GM18867 (cell line): ENCODE results near the gene OCRL.

Experiments
- ATAC-seq: cut with Tn5 transposase; IDR thresholded peaks from one replicate; pipeline ENCODE4 v1.9.1; 2021; ENCODE audit warnings: mild to moderate bottlenecking, moderate library complexity; ENCODE audit not compliant: unreplicated experiment

The OCRL gene

DNA sequence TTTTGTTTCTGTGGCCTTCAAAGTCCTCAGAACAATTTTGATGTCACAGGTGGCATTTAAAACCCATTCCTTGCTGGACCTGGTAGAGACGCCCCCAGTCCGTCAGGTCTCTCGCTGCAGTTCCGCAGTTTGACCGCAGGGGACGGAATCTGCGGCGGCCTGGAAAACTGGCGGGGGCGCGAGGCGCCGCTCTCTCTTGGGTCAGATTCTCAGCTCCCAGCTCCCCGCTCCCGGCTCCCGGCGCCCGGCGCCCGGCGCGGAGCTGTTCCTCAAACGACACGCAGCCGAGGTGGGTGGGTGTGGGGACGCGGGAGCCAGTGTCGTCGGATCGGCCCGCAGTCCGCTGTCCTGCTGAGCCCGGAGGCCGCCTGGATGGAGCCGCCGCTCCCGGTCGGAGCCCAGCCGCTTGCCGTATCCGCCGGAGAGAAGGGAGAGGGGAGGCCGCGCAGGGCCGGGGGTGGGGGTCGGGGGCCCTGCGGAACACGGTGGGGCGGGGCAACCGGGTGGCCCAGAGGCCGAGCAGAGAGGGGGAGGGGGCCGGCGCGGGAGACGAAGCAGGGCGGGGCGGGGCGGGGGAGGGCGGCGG, at the start of gene OCRL:
Gene OCRL (plus strand): TSS at position 192 of the 586 bp plus-strand sequence. CDS start 181 bp downstream, at position 373.
- ATAC-seq: peak; percentile 98

DNA sequence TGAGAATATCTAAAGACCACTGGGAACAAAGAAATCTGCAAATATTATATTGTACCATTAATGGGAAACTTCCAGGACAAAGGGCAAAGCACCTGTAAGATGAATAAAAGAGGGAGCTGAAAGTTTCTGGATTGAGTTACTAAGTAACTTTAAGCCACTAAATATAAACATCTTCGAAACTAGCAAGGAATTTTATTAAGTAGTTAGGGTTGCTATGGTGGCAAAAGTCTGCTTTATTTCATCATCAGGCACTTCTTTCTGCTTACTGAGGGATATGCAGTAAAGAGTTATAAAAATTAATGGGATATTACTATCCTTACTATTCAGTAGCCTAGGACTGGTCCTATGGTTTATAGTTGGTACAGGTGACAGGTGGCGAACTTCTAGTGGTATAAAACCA, 49.7 kb upstream of the OCRL start:
- no peak for ATAC-seq

DNA sequence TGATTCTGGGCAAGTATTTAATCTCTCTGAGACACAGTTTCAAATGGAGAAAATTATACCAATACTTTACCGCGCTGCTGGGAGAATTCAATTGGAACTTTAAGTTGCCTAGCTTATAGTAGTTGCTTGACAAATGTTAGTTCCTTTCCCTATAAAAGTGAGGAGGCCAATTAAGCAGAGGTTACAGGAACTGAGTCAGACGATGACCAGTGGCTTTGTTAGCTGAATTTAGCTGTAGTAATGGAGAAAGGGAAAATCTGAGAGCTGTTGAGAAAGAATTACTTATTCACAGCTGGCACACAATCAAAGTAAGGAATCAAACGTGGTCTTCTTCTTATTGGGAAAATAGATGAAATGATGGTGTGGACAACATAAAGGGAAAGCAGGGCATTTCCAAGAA, 46.4 kb upstream of the OCRL start:
- no peak for ATAC-seq

DNA sequence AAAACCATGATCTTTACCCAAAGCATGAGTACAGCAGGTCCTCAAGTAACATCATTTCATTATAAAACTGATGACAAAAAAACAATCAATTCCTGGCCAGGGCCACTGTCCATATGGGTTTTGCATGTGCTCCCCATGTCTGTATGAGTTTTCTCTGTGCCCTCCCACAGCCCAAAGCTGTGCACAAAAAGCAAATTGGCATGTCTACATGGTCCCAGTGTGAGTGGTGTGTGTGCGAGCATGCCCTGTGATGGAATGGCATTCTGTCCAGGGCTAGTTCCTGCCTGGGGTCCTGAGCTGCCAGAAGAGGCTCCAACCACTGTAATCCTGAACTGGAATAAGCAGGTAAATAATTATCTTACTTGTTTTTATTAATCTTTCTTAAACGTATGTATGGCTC, 45.2 kb upstream of the OCRL start:
- no peak for ATAC-seq

DNA sequence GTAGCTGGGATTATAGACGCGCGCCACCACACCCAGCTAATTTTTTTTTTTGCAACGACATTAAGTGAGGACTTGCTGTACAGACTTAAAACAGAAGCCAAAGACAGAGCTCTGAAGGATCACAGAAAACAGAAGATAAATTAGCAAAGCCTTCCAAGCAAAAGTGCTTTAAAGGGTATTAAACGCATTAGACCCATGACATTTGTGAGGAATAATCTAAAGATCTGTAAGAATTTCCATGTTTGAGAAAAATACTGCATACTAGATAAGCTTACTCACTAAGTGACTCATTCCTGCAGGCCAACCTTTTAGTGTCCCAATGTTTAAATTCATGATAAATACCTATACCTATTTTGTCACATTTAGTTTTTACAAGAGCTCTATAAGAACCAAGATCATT, 44.2 kb upstream of the OCRL start:
- no peak for ATAC-seq

DNA sequence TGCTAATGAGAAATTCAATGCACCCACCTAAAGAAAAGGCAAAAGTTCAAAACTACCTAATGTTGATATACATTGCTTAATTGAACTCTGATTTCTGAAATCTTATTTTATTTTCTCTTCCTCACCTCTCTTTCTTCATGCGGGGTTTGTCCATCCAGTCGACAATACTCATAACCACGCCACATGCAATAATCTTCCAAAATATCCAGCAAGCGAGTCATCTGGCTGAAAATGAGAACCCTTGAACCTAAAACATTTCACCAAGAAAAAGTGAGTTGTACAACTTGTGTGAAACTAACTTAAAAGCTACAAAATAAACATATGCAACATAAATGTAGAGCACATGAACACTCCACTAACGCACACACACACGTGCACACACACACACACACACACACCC, 43.4 kb upstream of the OCRL start:
- ATAC-seq: no peak

DNA sequence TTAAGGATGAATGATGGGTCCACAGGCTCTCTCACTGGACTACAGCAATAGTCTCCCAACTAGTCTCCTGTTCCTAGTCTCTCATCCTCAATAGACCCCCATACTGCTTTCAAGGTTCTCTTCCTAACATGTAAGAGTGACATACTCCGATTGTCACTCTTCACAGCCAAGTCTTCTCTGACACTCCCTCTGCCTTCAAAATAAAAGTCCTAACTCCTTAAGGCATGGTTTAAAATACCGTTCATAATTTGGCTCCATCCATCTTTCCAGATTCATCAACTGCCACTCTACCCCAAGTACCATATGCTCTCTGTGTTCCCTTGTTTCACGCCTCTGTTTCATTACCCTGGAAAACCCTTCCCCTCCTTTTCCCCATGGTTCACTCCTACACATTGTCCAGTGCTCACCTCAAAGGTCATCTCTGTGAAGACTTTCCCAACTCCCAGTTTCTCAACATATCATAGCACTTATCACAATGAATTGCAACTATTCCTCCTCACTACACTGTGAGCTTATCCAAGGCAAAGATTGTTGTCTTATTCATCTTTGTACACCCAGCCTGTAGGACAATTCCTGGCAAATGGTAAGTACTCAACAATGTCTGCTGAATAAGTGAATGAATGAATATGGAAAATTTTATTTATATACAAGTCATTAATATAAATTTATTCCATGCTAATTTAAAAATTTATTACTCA, 42.8 kb upstream of the OCRL start:
- no peak for ATAC-seq

DNA sequence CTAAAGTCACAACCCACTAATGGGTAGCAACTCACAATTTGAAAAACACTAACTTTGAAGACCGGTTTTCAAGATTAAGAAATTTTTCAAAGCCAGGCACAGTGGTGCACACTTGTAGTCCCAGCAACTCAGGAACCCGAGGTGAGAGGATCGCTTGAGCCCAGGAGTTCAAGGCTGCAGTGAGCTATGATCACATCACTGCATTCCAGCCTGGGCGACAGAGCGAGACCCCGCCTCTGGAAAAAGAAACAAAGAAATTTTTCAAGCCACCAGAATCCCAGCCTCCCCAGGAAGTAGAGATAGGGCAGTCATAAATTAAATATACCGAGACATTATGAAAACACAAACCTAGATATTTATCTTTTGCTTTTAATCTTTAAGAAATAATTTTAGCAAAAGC, 29.7 kb upstream of the OCRL start:
- no peak for ATAC-seq

DNA sequence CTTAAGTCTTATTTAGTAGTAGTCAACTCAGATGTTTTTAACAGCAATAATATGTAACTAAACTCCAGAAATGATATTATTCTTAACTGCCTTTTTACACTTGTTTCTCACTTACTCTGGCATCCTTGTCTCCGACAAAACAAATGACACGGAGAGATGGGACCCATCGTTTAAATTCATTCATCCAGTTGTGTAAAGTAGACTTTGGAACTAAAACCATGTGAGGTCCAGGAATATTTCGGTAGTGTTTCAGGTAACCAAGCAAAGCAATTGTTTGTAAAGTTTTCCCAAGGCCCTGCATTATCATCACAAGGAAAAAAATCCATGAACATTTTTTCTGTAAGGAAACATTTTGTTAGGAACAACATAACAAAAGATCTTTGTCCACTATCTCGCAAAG, 28.4 kb upstream of the OCRL start:
- ATAC-seq: no peak

DNA sequence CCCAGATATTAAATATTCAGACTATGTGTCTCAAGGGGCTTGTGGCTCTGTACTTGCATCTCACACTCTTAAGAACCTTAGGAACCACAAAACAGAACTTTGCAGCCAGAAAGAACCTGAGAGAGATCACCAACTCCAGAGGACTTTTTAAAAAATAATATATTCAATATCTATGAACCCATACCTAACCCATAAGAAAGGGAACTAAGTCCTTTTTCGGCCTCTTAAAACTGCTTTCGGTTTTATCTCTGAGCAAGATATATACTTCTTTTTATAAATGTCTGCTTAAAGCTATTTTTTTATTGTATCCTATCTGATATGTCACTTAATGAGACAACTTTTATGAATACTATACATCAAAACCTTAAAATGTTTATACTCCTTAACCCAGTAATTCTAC, 27.6 kb upstream of the OCRL start:
- no peak for ATAC-seq

DNA sequence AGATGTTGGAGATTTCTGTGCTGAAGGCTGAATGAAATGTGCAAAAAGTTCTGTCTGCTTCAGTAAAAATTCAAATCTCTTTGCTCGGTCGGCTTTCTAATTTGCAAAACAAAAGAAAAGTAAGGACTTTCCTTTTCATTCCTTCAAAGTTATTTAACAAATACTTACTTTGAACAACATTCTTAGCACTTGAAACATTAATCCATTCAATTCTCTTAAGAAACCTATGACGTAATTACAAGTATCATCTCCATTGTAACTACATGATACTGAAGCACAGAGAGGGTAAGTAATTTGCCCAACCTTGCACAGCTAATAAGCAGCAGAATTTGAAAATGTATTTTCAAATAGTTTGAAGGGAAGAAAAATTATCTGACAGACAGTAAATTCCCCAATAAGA, 23.7 kb upstream of the OCRL start:
- ATAC-seq: no peak

DNA sequence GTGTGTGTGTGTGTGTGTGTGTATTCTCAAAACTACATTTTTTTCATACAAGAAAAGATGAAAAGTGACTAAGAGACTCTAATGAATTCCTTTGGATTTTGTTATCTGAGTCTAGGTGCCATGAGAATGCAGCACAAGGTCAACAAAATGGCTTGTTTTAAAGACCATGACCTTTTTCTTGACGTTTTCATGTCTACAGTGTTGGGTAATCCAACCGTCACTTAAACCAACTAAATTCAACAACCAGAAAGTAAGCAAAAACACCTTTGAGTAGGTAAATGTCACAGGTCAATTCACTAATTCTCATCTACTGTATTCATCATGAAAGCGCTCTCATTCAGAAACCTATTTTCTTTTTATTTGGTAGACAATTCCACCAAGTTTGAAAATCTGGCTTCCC, 19.9 kb upstream of the OCRL start:
- no peak for ATAC-seq

DNA sequence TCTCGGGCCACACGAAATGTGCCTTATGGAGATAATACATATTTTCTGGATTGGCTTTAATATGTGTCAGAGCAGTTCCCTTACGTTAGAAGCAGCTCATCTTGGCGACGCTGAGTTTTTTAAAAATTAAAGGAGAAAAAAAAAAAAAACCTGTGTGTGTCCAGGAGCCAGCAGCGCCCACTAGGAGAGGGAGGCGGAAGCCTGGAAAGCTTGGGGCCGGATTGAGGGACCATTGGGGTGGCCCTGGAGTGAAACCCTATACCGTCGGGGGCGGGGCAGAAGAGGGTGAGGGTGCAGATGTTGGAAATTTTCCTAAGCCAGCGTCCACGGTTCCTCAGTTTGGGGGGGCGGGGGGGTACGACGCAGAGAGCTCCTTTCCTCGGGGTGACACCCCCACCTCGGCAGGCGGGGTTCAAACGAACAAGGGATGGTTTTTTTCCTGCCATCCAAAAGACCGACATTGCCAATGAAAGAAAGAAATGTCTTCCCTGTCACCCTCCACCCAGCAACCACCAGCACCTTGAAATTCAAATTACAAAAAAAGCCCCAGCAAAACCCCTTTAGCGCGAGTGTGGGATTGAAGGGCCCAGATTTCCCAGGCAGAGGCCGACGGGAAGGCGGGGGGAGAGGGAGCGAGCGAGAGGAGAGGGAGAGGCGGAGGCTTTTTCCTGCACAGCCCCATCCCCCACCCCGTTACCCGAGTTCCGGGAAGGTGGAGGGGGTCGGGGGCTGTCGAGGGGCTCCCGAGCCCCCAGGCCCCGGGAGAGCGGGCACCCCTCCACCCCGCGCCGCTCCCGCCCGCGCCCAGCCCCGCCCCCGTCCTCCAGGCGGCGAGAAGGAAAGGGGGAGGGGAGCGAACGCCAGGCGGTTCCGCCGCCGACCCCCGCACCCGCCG, 17.6 kb upstream of the OCRL start:
- no peak for ATAC-seq

DNA sequence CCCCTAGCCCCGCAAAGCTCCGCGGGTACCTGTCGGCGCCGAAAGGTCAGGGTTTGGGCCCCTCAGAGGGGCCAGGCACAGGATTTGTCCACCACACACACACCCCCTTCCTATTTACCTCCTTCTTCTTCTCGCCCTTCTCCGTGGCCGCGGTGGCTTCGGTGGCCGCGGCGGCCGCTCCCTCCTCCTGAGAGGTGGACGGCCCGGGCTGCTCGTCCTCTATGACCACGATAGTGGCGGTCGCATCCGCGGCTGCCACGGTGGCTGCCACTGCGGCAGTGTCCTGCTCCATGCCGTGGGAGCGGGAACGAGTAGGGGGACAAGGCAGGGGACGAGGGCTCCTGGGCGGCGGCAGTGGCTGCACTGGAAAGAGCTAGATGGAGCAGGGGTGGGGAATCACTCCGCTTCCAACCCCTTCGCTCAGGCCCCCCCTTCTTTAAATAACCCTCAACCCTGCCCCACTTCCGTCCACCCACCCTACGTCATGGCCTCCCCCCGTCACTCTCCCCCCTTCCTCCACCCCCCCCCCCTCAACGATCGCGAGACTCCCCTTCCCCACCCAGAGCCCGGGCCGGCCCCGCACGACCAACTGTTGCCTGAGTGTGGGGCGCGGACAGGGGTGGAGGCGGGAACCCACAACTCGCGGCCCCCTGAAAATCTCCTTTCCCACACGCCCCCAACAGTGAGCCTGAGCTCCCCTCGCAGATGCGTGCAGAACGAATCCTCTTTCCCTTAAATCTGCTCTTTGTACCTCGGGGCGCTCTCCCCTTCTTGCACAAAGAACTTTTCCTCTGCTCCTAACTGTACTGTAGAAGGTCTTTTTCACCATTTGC, 16.8 kb upstream of the OCRL start, which contains the start of gene SMARCA1:
Gene SMARCA1 (minus strand): TSS at position 412 of the 833 bp plus-strand sequence. CDS start 120 bp downstream, at position 292.
- no peak for ATAC-seq

DNA sequence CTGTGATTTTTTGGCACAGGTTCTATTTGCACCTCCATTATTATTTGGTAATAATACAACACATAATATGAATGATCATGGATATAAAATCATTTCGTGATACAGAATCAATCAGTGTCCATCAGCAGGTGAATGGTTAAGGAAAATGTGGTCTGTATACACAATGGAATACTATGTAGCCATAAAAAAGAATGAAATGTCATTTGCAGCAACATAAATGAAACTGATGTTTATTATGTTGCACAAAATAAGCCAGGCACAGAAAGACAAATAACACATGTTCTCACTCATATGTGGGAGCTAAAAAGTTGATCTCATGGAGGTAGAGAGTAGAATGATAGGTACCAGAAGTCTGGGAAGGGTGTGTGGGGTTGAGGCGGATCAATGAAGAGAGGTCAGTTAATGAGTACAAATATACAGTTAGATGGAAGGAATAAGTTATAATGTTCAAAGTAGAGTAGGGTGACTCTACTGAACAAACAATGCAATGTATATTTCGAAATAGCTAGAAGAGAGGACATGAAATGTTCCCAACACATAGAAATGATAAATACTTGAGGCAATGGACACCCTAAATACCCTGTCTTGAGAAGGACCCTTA, 15.7 kb upstream of the OCRL start:
- no peak for ATAC-seq

DNA sequence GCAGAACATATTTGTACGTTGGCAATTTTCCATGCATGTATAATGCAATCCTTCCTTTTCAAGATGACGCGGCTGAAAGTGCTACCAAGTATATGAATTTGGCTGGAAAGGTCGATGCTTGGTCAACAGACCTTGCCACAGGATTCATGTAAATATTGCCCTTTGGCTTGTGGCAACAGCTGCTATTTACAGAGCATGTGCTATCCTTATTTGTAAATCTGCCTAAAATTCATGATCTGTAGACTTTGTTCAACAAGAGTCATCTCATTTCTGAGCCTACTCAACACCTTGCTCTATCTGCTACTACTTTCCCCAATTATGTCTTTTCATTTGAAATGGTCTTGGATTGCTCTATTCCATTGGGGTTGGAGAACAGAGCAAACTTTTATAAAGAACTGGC, 14.9 kb upstream of the OCRL start:
- no peak for ATAC-seq

DNA sequence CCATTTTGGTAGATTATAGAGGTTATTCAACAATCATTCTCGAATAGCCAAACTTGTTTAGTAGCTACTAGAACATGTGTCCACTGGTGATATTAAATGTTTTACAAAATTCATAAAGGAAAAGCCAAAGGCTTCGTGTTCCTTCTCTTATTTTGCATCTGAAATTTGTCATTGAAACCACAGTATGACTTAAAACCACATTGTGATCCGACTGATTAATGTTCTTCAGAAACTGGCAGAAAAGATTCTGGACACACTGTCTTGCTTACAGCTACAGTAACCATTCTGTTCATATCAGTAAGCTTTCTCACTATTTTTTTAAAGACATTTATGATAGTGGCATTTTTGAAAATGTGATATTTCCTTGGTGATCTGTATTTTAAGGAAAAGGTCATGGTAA, 14.2 kb upstream of the OCRL start:
- ATAC-seq: no peak

DNA sequence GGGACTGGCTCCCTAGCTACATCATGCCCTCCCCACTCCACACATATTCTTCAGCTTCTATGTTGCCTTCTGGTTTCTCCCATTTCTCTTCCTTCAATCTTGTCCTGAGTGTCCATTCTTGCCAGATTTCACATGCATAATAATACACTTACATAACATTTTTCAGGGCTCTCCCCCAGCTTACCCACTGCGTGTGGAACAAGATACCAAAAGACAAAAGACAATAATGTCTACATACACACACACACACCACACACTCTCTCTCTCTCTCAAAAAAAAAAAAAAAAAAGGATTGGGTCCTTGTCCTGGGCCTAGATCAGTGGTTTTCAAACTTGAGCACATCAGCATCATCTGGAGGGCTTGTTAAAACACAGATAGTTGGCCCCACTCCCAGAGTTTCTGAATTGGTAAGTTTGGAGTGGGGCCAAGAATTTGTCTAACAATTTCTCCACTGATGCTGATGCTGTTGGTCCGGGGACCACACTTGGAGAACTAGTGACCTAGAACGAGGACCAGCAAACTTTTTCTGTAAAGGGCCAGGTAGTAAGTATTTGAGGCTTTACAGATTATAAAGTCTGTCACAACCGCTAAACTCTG, 10.3 kb upstream of the OCRL start:
- no peak for ATAC-seq

DNA sequence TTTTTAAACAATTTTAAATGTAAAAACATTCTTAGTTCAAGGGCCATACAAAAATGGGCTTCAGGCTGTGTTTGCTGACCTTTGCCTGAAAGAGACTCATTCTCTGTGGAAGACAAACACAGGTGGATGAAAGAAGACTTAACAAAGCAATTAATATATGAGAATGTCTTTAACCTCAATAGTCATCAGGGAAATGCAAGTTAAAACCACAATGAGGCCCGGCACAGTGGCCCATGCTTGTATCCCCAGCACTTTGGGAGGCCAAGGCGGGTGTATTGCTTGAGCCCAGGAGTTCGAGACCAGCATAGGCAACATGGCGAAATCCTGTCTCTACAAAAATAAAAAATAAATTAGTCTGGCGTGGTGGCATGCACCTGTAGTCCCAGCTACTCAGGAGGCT, 9.6 kb upstream of the OCRL start:
- no peak for ATAC-seq

DNA sequence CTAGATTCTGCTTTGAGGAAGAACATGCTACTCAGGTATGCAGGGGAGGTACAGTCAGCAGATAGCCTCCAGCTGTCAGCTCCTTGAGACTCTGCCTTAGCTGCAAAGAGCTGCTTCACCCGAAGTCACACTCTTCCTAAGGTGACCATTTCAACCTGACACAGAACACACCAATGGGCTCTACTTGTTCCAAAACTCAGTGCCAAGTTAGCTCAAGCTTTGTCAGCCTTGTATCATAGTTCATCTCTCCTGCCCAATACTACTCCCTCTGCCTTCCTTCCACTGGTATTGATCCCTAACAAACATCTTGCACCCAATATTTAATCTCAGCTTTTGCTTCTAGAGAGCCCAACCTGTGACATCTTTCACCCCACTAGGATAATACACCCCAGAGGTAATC, 8.9 kb upstream of the OCRL start:
- no peak for ATAC-seq
